HG03575 (cell line): Measurements from ENCODE around the gene TTC28.
"Not testable (repeated sequence)": the region's sequence is repeated elsewhere in the genome, so short reads cannot be mapped to it uniquely, and the experiment has no call there.

Experiments used
- ATAC-seq: cut with Tn5 transposase; IDR thresholded peaks from one replicate; pipeline ENCODE4 v1.9.1; 2021; ENCODE audit not compliant: unreplicated experiment, insufficient number of reproducible peaks, low FRiP score; ENCODE audit errors: extremely low read depth

The TTC28 gene

DNA sequence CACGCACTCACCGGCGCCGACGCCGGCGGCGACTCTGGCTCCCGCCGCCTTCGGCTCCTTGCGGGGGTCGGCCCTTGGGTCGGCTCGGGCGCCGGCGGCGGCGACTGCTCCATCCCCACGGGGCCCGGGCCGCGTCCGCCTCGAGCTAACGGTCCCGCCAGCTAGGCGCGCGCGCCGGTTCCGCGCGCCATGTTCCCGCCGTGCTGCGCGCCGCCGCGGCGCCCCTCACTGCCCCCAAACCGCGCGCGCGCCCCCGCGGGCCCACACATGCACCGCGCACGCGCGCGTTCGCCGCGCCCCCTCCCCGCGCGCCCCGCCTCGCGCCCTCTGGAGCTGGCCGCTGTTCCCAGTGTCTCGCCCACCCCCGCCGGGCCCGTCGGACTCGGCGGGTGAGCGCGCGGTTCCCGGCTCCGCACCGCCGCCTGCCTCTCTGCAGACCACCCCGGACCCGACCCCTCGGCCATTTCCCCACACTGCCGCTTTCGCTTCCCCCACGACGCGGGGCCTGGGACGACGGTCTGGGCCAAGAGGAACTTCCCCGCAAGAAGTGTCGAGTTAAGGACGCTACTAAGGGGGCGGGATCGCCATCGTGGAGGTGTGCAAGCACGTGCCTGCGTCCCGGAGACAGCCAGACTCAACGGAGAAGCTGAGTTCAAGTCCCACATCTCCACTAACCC, at the start of gene TTC28:
Gene TTC28 (minus strand): TSS at position 230 of the 677 bp plus-strand sequence. CDS start 117 bp downstream, at position 113.
- not testable (repeated sequence) for ATAC-seq

GRCh38 chr22:28728621-28729313, 49.1 kb upstream of the TTC28 start:
- ATAC-seq: no peak

DNA sequence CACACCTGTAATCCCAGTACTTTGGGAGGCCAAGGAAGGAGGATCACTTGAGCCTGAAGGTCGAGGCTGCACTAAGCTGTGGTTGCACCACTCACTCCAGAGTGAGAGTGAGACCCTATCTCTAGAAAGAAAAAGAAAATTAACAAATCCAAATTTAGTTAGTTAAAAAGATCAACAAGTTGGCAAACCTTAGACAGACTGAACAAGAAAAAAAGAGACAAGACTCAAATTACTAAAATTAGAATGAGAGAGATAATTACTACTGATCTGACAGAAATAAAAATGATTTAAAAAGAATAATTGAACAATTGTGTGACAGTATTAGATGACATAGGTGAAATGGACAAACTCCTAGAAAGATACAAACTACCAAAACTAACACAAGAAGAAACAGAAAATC, 48.4 kb upstream of the TTC28 start:
- no peak for ATAC-seq

DNA sequence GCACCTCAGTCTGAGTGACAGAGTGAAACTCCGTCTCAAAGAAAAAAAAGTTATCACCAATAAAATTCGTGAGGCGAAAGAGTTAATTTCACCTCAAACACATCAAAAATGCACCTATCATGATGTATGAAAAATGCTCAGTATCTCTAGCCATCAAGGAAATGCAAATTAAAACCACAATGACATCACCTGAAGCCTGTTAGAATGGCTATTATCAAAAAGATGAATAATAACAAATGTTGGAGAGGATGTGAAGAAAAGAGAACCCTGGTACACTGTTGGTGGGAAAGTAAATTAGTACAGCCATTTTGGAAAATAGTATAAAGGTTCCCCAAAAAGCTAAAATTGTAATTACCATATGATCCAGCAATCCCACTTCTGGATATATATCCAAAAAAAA, 38.4 kb upstream of the TTC28 start:
- ATAC-seq: no peak

- no peak for ATAC-seq
Measured at GRCh38 chr22:28716686-28717085, 37.0 kb upstream of the TTC28 start.

- no peak for ATAC-seq
Measured at GRCh38 chr22:28715611-28716010, 36.0 kb upstream of the TTC28 start.

GRCh38 chr22:28714043-28714628, 34.5 kb upstream of the TTC28 start:
- ATAC-seq: no peak

DNA sequence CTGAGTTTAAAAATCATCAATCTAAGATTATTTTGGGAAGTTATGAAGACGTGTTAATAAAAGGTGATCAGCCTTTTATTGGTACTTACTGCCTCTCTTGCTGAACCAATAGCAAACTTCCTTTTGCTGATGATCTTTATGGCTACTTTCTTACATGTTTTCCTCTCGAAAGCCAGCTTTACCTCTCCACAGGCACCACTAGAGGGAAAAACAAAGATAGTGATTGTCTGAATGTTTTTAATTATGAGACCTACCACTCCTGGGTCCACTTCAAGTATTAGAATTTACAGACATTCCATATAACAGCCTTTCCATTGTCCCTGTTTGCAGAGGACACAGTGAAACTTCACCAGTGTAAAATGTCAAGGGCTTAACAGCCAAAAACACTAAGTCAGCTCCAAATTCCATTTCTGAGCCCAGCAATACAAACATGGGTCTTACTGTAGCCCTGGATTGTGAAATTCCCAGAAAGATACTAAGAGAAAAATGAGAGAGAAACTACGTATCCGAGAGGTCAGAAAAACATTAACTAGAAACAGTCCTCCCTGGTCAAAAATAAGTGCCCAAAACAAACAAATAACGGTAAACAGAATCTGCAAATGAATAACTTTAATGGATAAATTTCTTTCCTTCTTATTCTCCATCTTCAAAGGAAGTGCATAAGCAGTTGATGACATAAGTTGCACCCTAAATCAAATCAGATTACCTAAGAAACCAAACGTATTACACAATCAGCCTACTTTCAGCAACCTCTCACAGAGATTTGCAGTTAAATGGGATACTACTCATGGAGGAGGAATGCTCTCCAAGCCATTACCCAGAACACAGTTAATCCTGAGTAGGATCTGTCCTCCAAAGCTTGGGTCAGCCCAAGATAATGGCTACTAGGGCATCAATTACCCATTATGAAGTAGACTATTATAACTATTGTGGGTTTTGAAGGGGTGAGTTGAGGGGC, 32.5 kb upstream of the TTC28 start:
- ATAC-seq: no peak

GRCh38 chr22:28711341-28711740, 31.7 kb upstream of the TTC28 start:
- no peak for ATAC-seq

DNA sequence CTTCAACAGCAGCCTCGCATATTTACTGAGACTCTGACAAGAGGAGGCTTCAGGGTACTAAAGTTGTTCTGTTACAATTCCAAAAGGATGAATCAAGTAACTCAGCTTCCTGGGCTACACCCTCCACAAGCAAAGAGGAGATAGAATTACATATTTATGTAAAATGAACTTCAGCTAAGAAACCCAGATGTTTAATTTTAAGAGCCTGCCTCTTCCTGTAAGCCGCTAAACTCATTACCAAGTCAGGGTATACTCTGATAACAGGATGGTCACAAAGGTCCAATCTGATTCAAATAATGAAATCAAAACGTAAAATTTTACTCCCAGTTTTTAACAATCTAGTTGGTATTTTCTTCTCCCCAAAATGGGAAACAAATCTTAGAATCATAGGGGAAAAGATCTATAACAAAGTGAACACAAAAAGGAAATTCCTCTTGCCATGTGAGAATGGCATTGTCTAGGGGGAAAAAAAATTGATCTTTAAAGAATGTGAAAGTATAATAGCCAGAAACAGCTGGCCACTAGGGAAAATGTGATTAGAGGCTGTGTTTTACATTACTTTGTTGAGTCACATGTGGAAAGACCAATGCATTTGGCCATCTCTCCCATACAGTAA, 31.0 kb upstream of the TTC28 start:
- no peak for ATAC-seq

DNA sequence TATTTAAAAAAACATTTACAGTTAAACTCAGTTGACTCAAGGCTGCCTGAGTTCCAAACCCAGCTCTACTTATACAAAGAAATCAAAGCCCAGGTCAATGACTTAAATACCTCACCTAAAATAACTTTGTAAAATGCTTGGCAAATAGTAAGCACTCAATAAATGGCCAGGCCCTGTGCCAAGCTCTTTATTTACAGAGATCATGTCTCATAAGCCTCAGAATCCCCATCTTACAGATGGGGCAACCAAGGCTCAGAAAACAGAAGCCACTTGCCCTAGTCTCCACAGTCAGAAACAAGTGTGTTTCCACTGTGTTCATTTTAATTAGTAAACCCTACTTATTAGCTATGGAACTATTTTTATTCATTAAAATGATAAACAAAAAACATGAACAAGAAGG, 30.5 kb upstream of the TTC28 start:
- ATAC-seq: no peak

GRCh38 chr22:28706845-28707244, 27.2 kb upstream of the TTC28 start:
- no peak for ATAC-seq

DNA sequence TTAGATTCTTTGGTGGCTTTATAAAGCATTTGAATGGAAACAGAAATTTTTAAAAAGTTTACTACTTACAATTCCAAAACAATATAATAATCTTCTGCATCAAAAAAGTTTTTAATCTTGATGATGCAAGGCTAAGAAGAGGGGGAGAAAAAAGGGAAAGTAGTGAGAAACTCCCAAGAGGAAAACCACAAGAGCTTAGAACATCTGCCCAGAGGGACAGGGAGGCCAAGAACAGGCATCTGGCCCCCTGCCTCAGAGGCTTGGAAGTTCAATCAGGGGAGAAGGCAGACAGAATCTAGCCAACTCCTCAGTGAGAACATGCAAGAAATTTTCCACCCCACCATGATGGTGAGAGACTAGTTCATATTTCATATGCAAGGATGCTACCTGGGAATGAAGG, 23.8 kb upstream of the TTC28 start:
- no peak for ATAC-seq

- no peak for ATAC-seq
Measured at GRCh38 chr22:28702891-28703290, 23.3 kb upstream of the TTC28 start.

- ATAC-seq: not testable (repeated sequence)
Measured at GRCh38 chr22:28693041-28693760, 13.6 kb upstream of the TTC28 start.

- ATAC-seq: not testable (repeated sequence)
Measured at GRCh38 chr22:28689796-28690195, 10.2 kb upstream of the TTC28 start.

DNA sequence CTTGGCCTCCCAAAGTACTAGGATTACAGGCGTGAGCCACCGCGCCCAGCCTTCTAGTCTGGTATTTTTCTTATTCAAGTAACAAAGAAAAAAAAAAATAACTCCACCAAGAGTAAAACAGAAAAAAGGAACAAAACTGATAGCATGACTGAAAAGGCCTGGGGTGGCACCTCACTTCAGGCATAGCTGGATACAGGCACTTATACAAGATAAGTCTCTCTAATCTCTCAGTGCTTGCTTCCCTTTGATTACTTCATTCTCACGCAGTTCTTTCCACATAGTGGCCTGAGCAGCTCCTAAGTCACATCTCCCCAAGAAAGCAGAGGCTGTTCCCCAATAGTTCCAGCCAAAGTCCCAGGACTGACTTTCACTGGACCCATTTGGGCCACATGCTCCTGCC, 3.3 kb upstream of the TTC28 start:
- ATAC-seq: not testable (repeated sequence)

GRCh38 chr22:28680813-28681490, 1.3 kb upstream of the TTC28 start:
- ATAC-seq: not testable (repeated sequence)
